Putamen (tissue), 1 donor: ENCODE results near the gene DGCR6.
"Not testable (repeated sequence)": the region's sequence is repeated elsewhere in the genome, so short reads cannot be mapped to it uniquely, and the experiment has no call there.

Experiments
- DNase-seq: peaks from one replicate; pipeline ENCODE4 v3.0.0-alpha.2; 2016; ENCODE audit warnings: low spot score

Gene DGCR6

DNA sequence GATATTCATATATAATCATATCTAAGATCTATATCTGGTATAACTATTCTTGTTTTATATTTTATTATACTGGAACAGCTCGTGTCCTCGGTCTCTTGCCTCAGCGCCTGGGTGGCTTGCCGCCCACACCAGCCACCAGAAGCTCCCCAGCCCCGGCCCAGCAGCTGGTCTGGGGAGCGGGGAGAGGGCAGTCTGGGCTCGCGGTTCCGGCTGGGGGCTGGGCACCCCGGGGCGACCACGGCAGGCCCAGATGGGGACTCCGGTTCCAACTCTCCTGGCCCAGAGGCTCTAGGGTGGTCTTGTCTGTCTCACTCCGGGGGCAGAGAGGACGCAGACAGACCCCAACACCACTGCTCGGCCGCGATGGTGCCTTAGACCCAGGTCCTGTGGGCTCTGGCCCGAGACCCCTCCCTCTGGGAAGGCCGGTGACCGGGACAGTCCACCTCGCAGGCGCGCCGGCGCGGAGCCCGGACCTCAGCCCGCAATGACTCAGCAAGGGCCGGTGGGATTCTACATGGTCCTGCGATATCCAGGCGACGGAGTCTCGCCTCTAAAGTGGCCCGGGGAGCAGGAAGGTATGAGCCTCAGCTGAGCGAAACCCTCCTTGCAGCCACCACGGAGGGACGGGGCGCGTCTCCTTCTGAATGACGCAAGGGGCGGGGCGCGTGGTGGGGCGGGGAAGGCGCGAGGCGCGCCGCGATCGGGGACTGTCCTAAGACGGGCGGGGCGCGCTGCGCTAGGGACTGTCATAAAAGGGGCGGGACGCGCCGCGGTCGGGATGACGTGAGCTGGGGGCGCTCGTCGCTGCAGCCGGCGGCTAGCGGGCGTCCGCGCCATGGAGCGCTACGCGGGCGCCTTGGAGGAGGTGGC, at the start of gene DGCR6:
TSS of gene DGCR6 (plus strand) at position 781 of the 870 bp plus-strand sequence. CDS start at position 836, 55 bp downstream.
- no peak for DNase-seq

DNA sequence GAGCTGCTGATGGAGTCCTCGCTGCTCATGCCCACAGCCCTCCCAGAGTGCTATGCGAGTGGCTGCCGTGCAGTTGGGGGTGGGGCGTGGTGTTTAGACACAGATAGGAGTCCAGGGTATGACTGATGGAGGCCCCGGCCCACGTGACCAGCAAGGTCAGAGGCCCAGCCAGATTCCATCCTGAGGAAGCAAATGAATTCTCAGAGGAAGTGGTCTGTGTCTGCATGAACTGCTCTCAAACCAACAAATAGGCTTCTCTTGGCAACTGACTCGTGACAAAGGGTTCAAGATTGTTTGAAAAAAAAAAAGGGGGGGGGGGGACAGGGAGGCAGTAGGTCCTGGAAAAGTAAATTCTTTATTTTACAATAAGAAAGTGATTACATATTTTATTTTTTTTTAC, 46.8 kb upstream of the DGCR6 start:
- DNase-seq = not testable (repeated sequence)

DNA sequence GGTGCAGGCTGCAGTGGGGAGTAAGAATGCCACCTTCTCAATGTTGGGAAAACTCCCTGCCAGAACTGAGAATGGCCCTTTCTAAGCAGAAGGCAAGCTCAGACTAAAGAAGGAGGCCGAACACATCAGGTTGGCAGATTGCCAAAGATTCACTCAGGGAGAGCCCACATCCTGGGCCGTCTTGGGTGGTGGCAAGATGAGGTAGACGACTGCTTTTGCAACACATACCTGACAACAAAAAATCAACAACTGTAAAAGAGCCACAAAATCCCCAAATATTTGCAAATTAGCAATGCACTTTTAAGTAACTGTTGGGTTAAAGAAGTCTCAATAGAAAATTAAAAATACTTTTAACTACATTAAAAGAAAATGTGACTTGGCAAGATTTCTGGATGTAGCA, 24.9 kb upstream of the DGCR6 start:
- DNase-seq = not testable (repeated sequence)

DNA sequence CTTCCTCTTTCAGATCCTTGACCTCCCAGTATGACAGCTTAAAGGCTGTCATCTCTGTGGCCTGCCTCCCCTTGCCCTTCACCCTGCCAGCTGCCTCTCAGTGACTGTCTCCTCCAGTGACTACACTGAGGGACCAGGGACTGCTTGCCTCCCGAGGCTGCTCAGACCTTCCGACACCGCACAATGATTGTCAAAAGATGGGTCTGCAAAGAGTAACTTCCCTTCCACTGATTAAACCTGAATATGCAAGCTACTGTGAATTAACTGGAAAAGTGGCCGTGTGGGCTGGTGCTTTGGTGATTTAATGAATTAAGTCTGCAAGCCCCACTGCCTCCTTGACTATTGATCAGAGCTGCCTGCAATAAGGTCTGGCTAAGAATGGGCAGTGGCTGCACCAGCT, 21.7 kb upstream of the DGCR6 start:
- DNase-seq = not testable (repeated sequence)

DNA sequence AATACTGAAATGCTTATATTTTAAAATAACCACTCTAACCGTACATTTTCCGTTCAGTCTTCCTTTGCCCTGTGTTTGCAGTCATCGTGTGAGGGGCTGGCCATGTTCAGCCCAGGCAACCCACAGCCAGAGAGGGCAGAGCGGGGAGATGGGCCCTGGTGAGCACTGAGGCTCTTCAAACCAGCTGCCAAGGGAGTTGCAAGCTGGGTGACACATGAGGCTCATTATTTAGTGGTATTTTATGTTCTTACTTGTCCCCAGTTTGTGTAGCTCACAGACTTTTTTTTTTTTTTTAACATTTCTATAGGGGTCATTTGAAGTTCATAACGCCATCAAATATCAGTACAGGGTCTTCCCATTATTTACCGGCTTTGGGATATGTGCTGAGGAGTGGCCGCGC, 18.0 kb upstream of the DGCR6 start:
- DNase-seq = no peak

DNA sequence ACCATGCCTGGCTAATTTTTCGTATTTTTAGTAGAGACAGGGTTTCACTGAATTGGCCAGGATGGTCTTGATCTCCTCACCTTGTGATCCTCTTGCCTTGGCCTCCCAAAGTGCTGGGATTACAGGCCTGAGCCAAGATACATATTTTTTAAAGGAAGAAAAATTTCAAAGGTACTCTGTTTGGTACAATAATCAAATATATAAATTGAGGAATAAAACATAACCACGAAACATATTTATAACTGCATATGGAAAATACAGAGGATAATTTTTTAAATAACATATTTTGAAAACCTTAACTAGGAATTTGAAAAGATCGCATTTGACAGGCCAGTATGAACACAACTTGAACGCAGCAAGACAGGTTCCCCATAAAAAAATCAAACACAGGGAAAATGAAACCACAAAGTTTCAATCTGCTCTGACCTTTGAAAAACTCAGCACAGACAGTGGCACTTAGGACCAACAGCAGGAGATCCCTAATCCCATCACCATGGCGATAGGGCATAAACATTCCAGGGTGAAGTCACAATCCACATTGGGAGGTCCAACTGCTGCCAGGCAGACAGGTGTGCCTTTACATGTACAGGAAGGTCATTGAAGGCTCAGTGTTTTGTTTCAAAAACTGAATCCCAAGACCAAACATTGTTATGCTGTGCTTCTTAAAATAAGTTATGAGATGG, 15.5 kb upstream of the DGCR6 start:
- not testable (repeated sequence) for DNase-seq

DNA sequence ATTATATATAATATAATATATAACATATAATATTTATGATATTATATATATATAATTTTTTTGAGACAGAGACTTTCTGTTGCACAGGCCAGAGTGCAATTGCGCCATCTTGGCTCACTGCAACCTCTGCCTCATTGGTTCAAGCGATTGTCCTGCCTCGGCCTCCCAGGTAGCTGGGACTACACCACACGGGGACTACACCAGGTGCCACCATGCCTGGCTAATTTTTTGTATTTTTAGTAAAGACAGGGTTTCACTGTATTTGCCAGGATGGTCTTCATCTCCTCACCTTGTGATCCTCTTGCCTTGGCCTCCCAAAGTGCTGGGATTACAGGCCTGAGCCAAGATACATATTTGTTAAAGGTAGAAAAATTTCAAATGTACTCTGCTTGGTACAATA, 12.3 kb upstream of the DGCR6 start:
- not testable (repeated sequence) for DNase-seq

DNA sequence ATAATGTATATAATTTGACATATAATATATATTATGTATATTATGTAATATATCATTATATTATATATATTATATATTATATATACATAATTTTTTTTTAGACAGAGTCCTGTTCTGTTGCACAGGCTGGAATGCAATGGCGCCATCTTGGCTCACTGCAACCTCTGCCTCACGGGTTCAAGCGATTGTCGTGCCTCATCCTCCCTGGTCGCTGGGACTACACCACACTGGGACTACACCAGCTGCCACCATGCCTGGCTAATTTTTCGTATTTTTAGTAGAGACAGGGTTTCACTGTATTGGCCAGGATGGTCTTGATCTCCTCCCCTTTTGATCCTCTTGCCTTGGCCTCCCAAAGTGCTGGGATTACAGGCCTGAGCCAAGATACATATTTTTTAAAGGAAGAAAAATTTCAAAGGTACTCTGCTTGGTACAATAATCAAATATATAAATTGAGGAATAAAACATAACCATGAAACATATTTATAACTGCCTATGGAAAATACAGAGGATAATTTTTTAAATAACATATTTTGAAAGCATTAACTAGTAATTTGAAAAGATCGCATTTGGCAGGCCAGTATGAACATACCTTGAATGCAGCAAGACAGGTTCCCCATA, 10.0 kb upstream of the DGCR6 start:
- DNase-seq = not testable (repeated sequence)

DNA sequence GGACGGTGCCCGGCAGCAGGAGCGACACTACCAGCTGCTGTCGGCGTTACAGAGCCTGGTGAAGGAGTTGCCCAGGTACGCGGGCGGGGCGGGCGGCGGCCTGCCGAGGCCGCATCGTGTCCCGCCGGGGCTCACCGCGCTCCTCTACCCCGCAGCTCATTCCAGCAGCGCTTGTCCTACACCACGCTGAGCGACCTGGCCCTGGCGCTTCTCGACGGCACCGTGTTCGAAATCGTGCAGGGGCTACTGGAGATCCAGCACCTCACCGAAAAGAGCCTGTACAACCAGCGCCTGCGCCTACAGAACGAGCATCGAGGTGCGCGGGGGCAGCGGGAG, 258 bp downstream of the DGCR6 start:
- DNase-seq = not testable (repeated sequence)

DNA sequence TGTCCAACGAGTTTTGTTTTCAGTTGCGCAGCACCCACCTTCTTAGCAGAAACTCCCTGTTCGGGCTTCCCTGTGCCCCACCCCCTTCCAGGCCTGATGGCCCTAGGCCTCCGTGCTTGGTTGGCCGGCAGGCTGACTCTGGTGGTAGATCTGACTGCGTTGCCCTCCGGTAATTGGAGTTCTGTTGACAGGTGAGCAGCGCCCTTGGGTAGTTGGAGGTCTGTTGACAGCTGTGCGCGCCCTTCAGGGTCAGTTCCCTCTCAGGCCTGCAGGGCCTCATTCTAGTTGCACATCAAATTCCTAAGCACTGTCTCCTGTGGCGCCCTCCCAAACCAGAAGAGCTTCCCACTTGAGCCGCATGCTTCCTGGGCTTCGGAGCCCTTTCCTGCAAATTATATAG, 776 bp downstream of the DGCR6 start:
- DNase-seq = no peak

DNA sequence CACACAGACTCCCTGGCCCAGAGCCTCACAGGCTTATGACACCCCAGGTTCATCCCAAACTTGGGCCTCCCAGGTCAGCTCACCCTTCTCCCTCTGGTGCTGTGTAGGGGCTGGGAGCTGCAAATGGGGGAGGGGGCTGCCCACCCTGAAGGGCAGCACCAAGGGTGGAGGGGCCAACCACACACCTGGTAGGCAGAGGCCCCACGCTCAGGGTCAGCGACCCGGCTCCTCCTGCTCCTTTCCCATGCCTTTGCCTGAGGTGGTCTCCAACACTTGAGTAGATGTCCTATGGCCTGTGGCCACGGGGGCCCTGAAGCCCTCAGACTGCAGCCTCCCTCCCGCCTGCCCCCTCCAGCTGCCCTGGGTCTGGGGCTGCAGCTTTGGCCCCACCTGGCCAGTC, 3.4 kb downstream of the DGCR6 start:
- no peak for DNase-seq

DNA sequence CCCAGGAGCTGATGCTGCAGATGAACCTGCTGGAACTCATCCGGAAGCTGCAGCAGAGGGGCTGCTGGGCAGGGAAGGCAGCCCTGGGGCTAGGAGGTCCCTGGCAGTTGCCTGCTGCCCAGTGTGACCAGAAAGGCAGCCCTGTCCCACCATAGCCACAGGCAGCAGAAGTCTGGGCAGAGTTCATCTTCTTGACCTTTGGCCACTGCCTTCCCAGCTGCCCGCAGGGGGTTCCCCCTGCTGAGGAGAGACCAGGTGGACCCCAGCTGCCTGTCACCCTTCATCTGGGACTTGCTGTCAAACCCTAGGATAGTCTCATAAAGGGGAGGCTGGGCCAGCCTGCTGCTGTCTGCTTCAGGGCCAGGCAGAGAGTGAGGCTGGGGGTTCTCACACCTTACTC, 5.4 kb downstream of the DGCR6 start:
- not testable (repeated sequence) for DNase-seq

DNA sequence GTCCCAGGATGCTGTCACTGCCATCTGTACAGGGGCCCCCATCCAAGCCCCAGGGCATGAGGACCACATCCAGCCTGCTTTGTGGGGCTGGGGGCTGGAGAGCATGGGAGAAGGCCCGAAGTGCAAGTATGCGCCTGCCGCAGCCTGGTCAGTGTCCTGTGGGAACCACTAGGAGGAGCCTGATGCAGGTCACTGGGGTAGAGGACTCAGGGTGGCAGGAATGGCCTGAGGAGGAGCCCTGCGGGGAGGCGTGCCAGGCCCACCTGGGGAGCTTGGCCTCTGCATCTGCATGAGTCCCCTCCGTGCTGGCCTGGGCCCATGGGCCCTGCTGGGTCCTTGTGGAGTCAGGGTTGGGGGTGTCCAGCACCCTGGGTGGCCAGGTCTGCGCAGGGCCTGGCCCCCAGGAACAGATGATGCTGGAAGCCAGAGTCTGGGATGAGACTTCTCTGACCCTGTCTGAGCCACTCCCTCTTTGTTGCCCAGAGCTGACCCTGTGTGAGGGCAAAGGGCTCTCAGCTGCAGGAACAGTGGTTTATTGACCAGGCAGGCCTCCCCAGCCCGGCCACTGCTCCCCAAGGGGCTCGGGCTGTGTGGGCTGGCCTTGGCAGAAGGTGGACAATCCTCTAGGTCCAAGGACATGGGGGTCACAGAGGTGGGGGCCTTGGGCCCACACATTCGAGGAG, 6.3 kb downstream of the DGCR6 start:
- not testable (repeated sequence) for DNase-seq

DNA sequence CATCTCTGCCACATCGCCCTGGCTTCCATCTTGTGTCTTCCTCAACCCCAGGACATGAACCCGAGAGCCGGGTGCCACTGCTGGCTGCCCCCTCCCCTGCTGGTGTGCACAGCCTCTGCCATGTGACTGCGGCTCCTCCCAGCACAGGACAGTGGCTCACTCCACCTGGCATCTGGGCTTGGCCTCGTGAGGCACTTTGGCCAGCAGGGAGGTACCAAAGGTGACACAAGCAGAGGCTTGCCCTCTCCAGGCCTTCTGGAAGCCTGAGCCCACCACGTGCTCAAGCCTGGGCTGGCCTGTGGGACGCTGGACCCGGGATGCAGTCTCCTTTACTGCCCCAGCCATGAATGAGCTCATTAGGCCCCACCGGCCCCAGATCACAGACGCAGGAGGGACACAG, 8.4 kb downstream of the DGCR6 start:
- not testable (repeated sequence) for DNase-seq

DNA sequence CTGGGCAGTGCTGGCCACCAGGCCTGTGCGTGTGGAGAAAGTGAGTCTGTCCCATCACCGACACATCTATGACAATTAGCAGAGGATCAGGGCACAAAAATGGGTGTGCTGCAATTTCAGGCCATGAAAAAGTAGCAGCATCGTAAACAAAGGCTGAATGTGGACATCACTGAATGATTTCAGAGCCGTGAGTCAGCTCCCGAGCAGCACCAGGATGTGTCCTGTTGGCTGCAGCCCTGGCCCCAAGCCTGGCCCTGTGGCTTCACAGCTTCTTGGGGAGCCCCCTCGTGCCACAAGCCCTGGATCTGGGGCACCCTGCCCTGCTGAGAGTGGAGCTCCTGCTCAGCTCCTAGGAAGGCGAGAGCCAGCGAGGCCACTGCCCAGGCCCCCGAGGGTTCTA, 9.4 kb downstream of the DGCR6 start:
- DNase-seq = not testable (repeated sequence)

DNA sequence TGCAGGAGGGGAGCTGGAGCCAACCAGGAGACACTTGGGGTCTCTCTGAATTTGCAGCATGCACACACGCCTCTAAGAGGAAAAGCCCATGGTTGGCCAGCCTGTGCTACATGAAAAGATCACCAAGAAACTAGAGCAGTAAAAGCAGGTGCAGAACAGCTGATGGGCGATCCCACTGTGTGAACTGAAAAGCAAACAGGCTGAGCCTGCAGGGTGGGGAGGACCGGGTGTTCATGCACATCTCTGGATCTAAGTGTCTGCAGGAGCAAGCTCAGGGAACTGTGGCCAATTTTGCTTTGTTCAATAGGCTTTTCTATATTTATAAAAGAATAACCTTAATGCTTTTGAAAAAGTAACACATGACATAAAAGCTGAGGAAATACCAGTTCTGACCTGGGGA, 11.7 kb downstream of the DGCR6 start:
- DNase-seq = not testable (repeated sequence)

DNA sequence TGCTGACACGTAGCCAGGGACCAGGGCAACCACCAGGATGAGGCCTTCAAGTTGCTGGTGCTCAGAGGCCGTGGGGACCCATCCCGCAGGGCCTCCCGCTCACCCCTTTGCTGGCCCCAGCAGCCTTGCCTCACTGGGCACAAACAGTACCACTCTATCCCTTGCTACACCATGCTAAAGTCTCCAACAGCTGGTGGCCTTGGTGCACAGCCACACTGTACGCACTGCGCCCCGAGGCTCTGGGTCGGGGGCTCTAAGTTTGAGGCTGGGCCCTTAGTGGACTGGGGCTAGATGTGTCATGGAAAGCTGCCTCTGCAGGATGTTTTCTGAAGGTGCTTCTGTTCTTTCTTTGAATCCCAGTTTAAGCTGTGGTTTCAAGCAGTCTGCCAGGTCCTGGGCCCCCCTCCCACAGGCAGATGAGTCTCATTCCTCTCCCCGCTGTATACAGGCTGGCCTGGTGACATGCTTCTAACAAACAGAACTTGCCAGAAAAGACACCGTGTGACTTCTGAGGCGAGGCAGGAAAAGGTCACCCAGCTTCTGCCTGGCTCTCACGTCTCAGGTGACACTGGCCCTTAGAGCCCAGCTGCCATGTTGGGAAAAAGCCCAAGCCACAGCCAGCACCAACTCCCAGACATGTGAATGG, 14.3 kb downstream of the DGCR6 start:
- DNase-seq = not testable (repeated sequence)

DNA sequence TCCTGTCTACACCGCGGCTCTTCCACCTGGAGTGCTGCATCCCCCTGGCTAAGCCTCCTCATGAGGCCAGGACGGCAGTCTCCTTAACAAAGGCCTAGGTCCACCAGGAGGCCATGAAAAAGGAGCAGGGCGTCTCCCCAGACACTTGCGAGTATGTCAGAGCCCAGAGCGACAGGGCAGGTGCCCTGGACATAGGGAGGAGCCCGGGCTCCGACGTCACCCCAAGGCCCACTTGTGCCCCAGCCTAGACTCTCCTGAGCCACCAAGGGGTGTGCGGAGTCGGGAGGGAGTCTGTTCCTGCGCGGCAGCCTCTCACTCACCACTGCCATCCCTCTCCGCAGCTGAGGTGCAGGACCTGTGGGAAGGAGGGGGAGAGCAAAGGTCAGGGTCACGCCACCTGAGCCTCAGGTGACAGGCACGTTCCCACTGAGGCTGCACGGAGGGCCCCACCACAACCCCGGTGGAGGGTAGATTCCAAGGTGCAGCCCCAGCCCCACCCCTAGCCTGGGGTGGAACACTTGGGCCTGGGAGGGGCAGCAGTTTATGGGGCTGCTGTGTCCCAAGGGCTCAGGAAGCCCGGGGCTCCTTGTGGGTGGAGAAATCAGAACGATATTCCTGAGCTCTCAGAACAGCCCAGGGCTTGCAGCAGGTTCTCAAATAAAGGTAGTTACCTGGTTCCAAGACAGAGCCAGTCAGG, 19.4 kb downstream of the DGCR6 start:
- no peak for DNase-seq

DNA sequence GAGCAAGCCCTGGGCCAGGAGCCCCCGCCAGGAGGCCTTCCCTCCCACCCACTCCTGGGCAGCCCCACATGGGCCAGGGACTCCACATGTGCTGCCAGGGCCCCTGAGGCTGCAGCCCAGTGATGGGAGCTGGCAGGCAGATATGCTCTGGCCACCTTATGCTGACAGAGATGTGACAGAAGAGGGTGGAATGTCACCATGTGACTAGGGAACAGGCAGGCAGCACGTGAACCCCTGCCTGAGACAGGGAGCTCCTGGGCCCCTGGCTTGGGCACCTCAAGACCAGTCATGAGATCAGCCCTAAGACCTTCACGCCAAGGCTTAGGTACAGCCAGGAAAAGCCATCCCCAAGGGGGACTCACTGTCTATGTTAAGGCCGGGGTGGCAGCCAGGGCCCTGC, 20.9 kb downstream of the DGCR6 start:
- no peak for DNase-seq

DNA sequence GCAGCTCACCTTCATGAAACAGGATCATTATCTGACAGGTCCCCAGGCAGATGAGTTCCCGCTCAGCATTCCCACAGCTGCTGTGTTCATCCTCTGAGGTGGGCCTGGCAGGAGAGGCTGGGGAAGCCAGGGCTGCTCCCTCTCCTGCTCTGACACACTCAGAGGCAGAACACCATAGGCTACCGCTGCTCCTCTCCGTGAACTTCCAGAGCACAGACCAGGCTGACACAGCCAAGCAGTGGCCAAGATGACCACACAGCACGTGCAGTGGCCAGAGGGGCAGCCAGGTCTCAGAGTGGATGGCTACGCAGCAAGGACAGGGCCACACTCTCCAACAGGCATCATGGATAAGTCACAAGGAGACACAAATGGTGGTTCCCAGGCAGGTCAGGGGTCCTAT, 21.5 kb downstream of the DGCR6 start:
- no peak for DNase-seq

DNA sequence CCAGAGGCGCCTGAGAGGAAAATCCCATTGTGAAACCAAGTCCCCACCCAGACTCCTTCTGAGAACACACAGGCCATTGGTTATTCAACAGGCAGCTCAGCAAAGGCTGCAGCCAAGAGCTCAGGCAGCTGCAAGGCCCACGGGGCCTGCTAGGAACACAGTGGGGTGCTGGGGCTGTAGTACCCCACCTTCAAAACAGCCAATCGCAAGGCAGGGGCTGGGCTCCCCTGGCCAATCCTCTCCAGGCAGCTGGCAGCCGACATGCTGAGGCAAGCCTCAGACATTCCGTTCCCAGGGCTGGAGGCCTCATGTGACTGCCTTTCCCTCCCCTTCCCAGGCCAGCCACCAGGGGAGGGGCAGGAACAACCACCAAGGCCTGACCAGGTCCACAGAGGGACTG, 23.3 kb downstream of the DGCR6 start:
- DNase-seq = no peak
